ENCODE measurements around the gene C9.
"Not testable (repeated sequence)": the region's sequence is repeated elsewhere in the genome, so short reads cannot be mapped to it uniquely, and the experiment has no call there.

The C9 gene

DNA sequence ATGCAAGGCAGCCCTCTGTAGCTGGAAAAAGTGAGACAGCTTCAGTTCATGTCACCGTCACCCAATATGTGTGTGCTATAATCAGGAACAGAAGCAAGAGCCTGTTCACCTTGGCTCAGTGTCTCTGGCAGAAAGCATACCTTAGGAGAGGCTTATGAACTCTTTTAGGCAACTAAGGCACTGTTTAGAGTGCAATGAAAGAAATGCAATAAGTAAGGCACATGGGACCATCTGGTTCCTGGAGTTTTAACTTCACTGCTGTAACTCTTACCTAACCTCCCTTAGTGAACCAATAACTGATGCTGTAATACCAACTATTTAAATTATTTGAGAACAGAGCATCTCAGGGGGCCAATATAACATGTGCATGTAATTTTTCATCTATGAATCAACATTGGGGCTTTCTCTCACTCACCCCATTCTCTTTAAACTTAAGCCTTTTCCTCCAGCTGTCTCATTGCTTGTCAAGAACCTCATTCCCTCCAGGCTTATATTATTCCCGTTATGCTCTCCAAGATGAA is 32.4 kb downstream of the C9 start:
- Histone ChIP-seq H3K36me3 (no peaks in the 10 kb centered on the region), H3K4me3 (ENCODE audit: low read depth, low read length) (no peak overlapping the region), H3K4me1 (no peaks in the 10 kb centered on the region), H3K27me3 (no peaks in the 10 kb centered on the region), H3K9me3 (no peaks in the 10 kb centered on the region)
- TF ChIP-seq, protein P1, sequence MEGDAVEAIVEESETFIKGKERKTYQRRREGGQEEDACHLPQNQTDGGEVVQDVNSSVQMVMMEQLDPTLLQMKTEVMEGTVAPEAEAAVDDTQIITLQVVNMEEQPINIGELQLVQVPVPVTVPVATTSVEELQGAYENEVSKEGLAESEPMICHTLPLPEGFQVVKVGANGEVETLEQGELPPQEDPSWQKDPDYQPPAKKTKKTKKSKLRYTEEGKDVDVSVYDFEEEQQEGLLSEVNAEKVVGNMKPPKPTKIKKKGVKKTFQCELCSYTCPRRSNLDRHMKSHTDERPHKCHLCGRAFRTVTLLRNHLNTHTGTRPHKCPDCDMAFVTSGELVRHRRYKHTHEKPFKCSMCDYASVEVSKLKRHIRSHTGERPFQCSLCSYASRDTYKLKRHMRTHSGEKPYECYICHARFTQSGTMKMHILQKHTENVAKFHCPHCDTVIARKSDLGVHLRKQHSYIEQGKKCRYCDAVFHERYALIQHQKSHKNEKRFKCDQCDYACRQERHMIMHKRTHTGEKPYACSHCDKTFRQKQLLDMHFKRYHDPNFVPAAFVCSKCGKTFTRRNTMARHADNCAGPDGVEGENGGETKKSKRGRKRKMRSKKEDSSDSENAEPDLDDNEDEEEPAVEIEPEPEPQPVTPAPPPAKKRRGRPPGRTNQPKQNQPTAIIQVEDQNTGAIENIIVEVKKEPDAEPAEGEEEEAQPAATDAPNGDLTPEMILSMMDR (IDR thresholded peaks at IDR 0.05; ENCODE audit: low read depth, low read length) = no peak
- no peak for DNase-seq

DNA sequence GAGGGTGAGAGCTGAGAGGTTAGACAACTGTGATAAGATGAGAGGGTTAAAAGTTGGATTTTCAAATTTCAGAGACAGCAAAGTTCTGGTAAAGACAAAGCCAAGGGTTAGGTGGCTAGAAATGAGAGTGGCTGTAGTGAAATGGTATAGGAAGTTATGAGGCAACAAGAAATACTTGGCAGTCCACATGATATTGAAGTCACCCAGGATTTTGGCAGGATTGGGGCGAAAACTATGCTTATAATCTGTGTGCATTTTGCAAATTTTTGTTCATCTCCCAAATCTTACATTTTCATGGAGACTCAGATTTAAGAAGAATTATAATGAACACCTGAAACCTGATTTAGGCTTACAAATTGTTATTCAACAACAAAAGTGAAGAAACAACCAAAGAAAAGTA is 35.6 kb downstream of the C9 start:
- Histone ChIP-seq H3K36me3 (no peaks in the 10 kb centered on the region), H3K9me3 (no peaks in the 10 kb centered on the region), H3K4me1 (no peaks in the 10 kb centered on the region), H3K4me3 (ENCODE audit: low read depth, low read length) (no peak overlapping the region), H3K27me3 (no peaks in the 10 kb centered on the region)
- TF ChIP-seq, protein P1 (IDR thresholded peaks at IDR 0.05; ENCODE audit: low read depth, low read length) = no peak
- no peak for DNase-seq

DNA sequence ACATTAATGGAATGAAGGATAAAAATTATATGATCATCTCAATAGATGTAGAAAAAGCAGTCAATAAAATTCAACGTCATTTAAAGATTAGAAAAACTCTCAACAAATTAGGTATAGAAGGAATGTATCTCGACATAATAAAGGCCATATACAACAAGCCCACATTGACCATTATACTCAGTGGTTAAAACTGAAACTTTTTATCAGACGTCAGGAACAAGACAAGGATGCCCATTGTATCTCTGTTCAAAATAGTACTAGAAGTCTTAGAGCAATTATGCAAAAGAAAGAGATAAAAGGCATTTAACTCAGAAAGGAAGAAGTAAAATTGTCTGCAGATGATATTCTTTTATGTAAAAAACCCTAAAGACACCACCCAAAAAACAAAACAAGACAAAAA is 40.8 kb downstream of the C9 start:
- no peaks in the 10 kb centered on the region for H3K27me3 ChIP-seq
- TF ChIP-seq, protein P1 (IDR thresholded peaks at IDR 0.05; ENCODE audit: low read depth, low read length) = no peak
- H3K4me3 ChIP-seq (ENCODE audit: low read depth, low read length) = no peak overlapping the region
- DNase-seq = no peak
- H3K4me1 ChIP-seq = no peaks in the 10 kb centered on the region
- H3K9me3 ChIP-seq = no peaks in the 10 kb centered on the region
- H3K36me3 ChIP-seq = no peaks in the 10 kb centered on the region

DNA sequence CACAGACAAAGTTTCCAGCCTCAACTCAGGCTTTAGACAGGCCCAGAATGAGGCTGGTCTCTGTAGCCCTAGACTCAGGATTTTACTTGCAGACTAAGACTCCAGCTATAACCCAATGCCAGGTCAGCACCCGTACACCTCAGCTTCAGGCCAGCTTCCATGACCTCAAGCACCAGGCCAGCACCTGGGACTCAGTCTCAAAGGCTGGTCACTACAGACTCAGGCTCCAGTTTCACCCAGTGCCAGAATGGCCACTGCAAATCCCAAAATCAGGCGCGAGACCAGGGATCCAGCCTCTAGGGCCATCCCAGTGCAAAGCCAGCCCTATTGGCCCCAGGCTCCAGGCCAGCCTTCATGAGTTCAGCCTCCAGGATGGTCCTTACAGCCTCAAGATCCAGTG is 44.9 kb downstream of the C9 start:
- Histone ChIP-seq H3K36me3 (no peaks in the 10 kb centered on the region), H3K4me1 (no peaks in the 10 kb centered on the region), H3K9me3 (no peaks in the 10 kb centered on the region), H3K27me3 (no peaks in the 10 kb centered on the region), H3K4me3 (ENCODE audit: low read depth, low read length) (no peak overlapping the region)
- DNase-seq = no peak
- TF ChIP-seq, protein P1 (IDR thresholded peaks at IDR 0.05; ENCODE audit: low read depth, low read length) = no peak

DNA sequence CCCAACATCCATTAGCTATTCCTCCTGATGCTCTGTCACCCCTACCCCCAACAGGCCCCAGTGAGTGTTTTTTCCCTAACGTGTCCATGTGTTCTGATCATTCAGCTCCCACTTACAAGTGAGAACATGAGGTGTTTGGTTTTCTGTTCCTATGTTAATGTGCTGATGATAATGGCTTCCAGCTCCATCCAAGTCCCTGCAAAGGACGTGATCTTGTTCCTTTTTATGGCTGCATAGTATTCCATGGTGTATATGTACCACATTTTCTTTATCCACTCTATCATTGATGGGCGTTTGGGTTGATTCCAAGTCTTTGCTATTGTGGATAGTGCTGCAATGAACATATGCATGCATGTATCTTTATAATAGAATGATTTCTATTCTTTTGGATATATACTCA is 47.8 kb downstream of the C9 start:
- not testable (repeated sequence) for H3K4me3 ChIP-seq (ENCODE audit: low read depth, low read length); H3K9me3 ChIP-seq; H3K4me1 ChIP-seq; H3K27me3 ChIP-seq; H3K36me3 ChIP-seq; DNase-seq

DNA sequence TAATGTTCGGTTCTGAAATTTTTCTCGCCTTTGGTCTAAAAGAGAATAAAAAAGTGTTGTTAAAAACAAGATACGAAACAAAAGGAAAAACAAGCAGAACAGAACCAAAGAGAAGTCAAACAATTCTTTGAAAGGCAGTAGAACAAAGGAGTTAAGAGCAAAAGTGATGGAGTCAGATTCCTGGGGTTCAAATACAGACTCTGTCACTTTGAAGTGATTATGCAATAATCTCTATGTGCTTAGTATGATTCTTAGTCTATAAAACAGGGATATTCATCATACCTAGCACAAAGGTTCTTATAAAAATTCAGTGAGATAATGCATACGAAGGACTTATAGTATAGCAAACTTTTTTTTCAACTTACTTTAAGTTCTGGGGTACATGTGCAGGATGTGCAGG is 48.3 kb downstream of the C9 start:
- no peak overlapping the region for H3K4me3 ChIP-seq (ENCODE audit: low read depth, low read length)
- DNase-seq = no peak
- no peaks in the 10 kb centered on the region for H3K27me3 ChIP-seq
- H3K9me3 ChIP-seq = no peaks in the 10 kb centered on the region
- no peaks in the 10 kb centered on the region for H3K4me1 ChIP-seq
- TF ChIP-seq, protein P1 (IDR thresholded peaks at IDR 0.05; ENCODE audit: low read depth, low read length) = no peak
- H3K36me3 ChIP-seq = no peaks in the 10 kb centered on the region

DNA sequence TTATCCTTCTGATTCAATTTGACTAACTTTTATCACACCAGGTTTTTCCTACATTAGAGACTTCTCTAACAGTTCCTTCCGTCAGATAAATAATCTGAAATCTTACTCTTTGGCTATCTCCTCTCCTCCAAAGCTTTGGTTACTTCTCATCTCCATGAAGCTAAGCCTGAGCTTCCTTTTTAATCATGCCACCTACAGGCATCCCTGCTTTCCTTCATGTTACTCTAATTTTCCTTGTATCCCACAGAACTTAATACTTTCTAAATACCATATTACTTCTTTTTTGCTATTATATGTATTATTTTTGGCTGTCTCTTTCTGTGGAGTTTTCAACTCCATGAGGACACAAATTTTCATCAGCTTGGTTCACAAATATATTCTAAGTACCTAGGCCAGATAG is 49.7 kb downstream of the C9 start:
- Histone ChIP-seq H3K27me3 (no peaks in the 10 kb centered on the region), H3K4me1 (no peaks in the 10 kb centered on the region), H3K36me3 (no peaks in the 10 kb centered on the region), H3K9me3 (no peaks in the 10 kb centered on the region), H3K4me3 (ENCODE audit: low read depth, low read length) (no peak overlapping the region)
- TF ChIP-seq, protein P1 (IDR thresholded peaks at IDR 0.05; ENCODE audit: low read depth, low read length) = no peak
- no peak for DNase-seq
